ENCODE results near the gene DFFB. TPM values are rescaled to one million over a fixed set of nuclear protein-coding genes. Genes with fewer than 3 reads are reported as not detected.

Gene DFFB
- total and polyA plus RNA-seq, 2 of the 4 experiments (the other 2 are of a cell fraction): 6.5 to 7.3 TPM

Other genes with a start within 250 kb of the DFFB start
- 0.56 and 0.72 TPM in 2 replicates for gene MEGF6, start 246.0 kb upstream of the DFFB start, total RNA-seq (2012; rRNA removed)
- gene MEGF6, start 246.0 kb upstream of the DFFB start, polyA plus RNA-seq (2012; rRNA removed): 4.1 and 5.4 TPM in 2 replicates
- 25.3 and 25.6 TPM in 2 replicates for gene TPRG1L, start 232.5 kb upstream of the DFFB start, total RNA-seq (2012; rRNA removed)
- 38.1 and 39.5 TPM in 2 replicates for gene TPRG1L, start 232.5 kb upstream of the DFFB start, polyA plus RNA-seq (2012; rRNA removed)
- gene WRAP73, start 207.4 kb upstream of the DFFB start, total RNA-seq (2012; rRNA removed): 9.2 and 10.8 TPM in 2 replicates
- 23.6 and 24.4 TPM in 2 replicates for gene WRAP73, start 207.4 kb upstream of the DFFB start, polyA plus RNA-seq (2012; rRNA removed)
- not detected in 2 replicates for gene TP73, start 205.0 kb upstream of the DFFB start, total RNA-seq (2012; rRNA removed)
- gene TP73, start 205.0 kb upstream of the DFFB start, polyA plus RNA-seq (2012; rRNA removed): 0.10 TPM in 1 of 2 replicates, not detected in the other
- gene CCDC27, start 105.0 kb upstream of the DFFB start, total RNA-seq (2012; rRNA removed): not detected in 2 replicates
- not detected in 2 replicates for gene CCDC27, start 105.0 kb upstream of the DFFB start, polyA plus RNA-seq (2012; rRNA removed)
- gene SMIM1, start 84.7 kb upstream of the DFFB start, total RNA-seq (2012; rRNA removed): 0.90 and 1.9 TPM in 2 replicates
- gene SMIM1, start 84.7 kb upstream of the DFFB start, polyA plus RNA-seq (2012; rRNA removed): 3.4 and 7.6 TPM in 2 replicates
- 15.2 and 23.1 TPM in 2 replicates for gene LRRC47, start 61.0 kb upstream of the DFFB start, total RNA-seq (2012; rRNA removed)
- 19.2 and 19.7 TPM in 2 replicates for gene LRRC47, start 61.0 kb upstream of the DFFB start, polyA plus RNA-seq (2012; rRNA removed)
- 14.3 and 20.0 TPM in 2 replicates for gene CEP104, start 265 bp upstream of the DFFB start, total RNA-seq (2012; rRNA removed)
- gene CEP104, start 265 bp upstream of the DFFB start, polyA plus RNA-seq (2012; rRNA removed): 17.5 and 17.9 TPM in 2 replicates
- gene C1orf174, start 42.8 kb downstream of the DFFB start, total RNA-seq (2012; rRNA removed): 45.7 and 49.7 TPM in 2 replicates
- 22.5 and 26.7 TPM in 2 replicates for gene C1orf174, start 42.8 kb downstream of the DFFB start, polyA plus RNA-seq (2012; rRNA removed)